Measurements from ENCODE around the gene PTCRA. TPM values are rescaled to one million over a fixed set of nuclear protein-coding genes. Genes with fewer than 3 reads are reported as not detected.

PTCRA gene
- polyA plus RNA-seq, 1 experiment, result not detected

DNA sequence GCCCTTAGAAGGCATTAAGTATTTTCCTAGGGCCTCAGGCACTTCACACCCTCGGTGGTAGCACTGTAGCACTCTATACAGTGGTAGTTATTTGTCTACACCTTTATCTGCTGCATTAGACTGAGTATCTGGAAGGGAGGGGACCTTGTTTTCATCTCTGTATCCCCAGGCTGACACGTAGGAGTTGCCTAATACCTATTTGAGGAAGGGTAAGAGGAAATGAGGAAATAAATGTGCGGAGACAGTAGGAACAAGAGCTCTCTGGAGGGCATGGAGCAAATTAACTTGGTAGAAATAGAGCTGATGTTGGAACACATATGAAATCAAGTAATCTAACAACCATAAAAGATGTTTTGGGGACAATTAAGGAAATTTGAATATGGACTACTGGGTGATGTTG is 17.4 kb downstream of the PTCRA start:
- peaks cover 8% of the 10 kb centered on the region for H3K36me3 ChIP-seq (ENCODE audit: control insufficient read depth, insufficient read depth, low read length)
- H3K27me3 ChIP-seq (ENCODE audit: control insufficient read depth, insufficient read depth, low read length), result no peaks in the 10 kb centered on the region
- no peak for DNase-seq (ENCODE audit: low read depth)
- no peak overlapping the region for H3K4me3 ChIP-seq (ENCODE audit: low read depth, low read length)
- ChIA-PET POLR2A (no interaction called here), CTCF (no interaction called here)
- TF ChIP-seq, protein P1, sequence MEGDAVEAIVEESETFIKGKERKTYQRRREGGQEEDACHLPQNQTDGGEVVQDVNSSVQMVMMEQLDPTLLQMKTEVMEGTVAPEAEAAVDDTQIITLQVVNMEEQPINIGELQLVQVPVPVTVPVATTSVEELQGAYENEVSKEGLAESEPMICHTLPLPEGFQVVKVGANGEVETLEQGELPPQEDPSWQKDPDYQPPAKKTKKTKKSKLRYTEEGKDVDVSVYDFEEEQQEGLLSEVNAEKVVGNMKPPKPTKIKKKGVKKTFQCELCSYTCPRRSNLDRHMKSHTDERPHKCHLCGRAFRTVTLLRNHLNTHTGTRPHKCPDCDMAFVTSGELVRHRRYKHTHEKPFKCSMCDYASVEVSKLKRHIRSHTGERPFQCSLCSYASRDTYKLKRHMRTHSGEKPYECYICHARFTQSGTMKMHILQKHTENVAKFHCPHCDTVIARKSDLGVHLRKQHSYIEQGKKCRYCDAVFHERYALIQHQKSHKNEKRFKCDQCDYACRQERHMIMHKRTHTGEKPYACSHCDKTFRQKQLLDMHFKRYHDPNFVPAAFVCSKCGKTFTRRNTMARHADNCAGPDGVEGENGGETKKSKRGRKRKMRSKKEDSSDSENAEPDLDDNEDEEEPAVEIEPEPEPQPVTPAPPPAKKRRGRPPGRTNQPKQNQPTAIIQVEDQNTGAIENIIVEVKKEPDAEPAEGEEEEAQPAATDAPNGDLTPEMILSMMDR (IDR thresholded peaks at IDR 0.05; ENCODE audit: insufficient read depth, low read depth, low read length), result no peak

- POLR2A ChIA-PET, result no interaction called here
- peaks cover 14% of the 10 kb centered on the region for H3K36me3 ChIP-seq (ENCODE audit: control insufficient read depth, insufficient read depth, low read length)
- CTCF ChIA-PET, result interaction anchor here (0.6 to 0.7 kb wide), 2 partner anchors 120 to 1448 kb away, joined by 3 to 4 read pairs; no protein-coding TSS in a partner anchor
- TF ChIP-seq, protein P1 (IDR thresholded peaks at IDR 0.05; ENCODE audit: insufficient read depth, low read depth, low read length), result no peak
- no peak overlapping the region for H3K4me3 ChIP-seq (ENCODE audit: low read depth, low read length)
- no peak for DNase-seq (ENCODE audit: low read depth)
- H3K27me3 ChIP-seq (ENCODE audit: control insufficient read depth, insufficient read depth, low read length), result no peaks in the 10 kb centered on the region
Observed at GRCh38 chr6:42935322-42935721, 19.5 kb downstream of the PTCRA start.

GRCh38 chr6:42936398-42936797 is 20.5 kb downstream of the PTCRA start:
- CTCF ChIA-PET, result interaction anchor here (0.6 kb wide), 1 partner anchor 435 kb away, joined by 3 read pairs; no protein-coding TSS in a partner anchor
- no peak overlapping the region for H3K4me3 ChIP-seq (ENCODE audit: low read depth, low read length)
- TF ChIP-seq, protein P1 (IDR thresholded peaks at IDR 0.05; ENCODE audit: insufficient read depth, low read depth, low read length), result no peak

GRCh38 chr6:42937548-42938427 is 21.9 kb downstream of the PTCRA start:
- Histone ChIP-seq H3K27me3 (ENCODE audit: control insufficient read depth, insufficient read depth, low read length) (no peaks in the 10 kb centered on the region), H3K4me3 (ENCODE audit: low read depth, low read length) (no peak overlapping the region), H3K36me3 (ENCODE audit: control insufficient read depth, insufficient read depth, low read length) (peaks cover 18% of the 10 kb centered on the region)
- ChIA-PET POLR2A (interaction anchor here (0.7 kb wide), 1 partner anchor 12 kb away, joined by 6 read pairs; no protein-coding TSS in a partner anchor), CTCF (no interaction called here)
- TF ChIP-seq, protein P1 (IDR thresholded peaks at IDR 0.05; ENCODE audit: insufficient read depth, low read depth, low read length), result no peak
- no peak for DNase-seq (ENCODE audit: low read depth)

More at GRCh38 chr6:42936398-42936797, 20.5 kb downstream of the PTCRA start:
- Histone ChIP-seq H3K27me3 (ENCODE audit: control insufficient read depth, insufficient read depth, low read length) (no peaks in the 10 kb centered on the region), H3K36me3 (ENCODE audit: control insufficient read depth, insufficient read depth, low read length) (peaks cover 18% of the 10 kb centered on the region)
- DNase-seq (ENCODE audit: low read depth), result no peak
- POLR2A ChIA-PET, result no interaction called here

- H3K27me3 ChIP-seq (ENCODE audit: control insufficient read depth, insufficient read depth, low read length), result no peaks in the 10 kb centered on the region
- no peak for DNase-seq (ENCODE audit: low read depth)
- TF ChIP-seq, protein P1 (IDR thresholded peaks at IDR 0.05; ENCODE audit: insufficient read depth, low read depth, low read length), result no peak
- ChIA-PET POLR2A (no interaction called here), CTCF (no interaction called here)
- H3K36me3 ChIP-seq (ENCODE audit: control insufficient read depth, insufficient read depth, low read length), result peaks cover 18% of the 10 kb centered on the region
- H3K4me3 ChIP-seq (ENCODE audit: low read depth, low read length), result no peak overlapping the region
Observed at GRCh38 chr6:42938428-42938796, 22.6 kb downstream of the PTCRA start.

All from BJ (cell line).